B cell (primary cell): ENCODE measurements around the gene ARIH2. TPM values are rescaled to one million over a fixed set of nuclear protein-coding genes. Genes with fewer than 3 reads are reported as not detected.

Source experiments
- ATAC-seq: fragments of 200-7000 bp; cut with Tn5 transposase; one replicate; pipeline ENCODE4 v1.10.0; 2021; ENCODE audit warnings: low read depth, mild to moderate bottlenecking, moderate number of reproducible peaks, moderate library complexity
- CTCF ChIA-PET: fragments of 350-600 bp; sonication (Branson Sonifier 250); formaldehyde crosslinking; loops from one replicate; lab custom pipeline; 2021; ENCODE audit warnings: antibody characterized with exemption, inconsistent platforms; lab: Charles Lee
- POLR2A ChIA-PET: fragments of 350-600 bp; sonication (Branson Sonifier 250); formaldehyde crosslinking; loops from one replicate; lab custom pipeline; 2021; ENCODE audit warnings: antibody characterized with exemption; lab: Charles Lee
- DNase-seq: peaks from one replicate; pipeline ENCODE4 v3.0.0; 2013
- H2AFZ ChIP-seq: 2 replicates; pipeline ENCODE4 v1.6.1; 2012; ENCODE audit warnings: mild to moderate bottlenecking, low read depth, low read length; ENCODE audit not compliant: insufficient read depth, poor library complexity, severe bottlenecking
- H3K27ac ChIP-seq, 2 donors: 1 replicate in 1 of 2; 2 replicates in 1 of 2; pipeline ENCODE4 v1.5.1; 2012 to 2013; ENCODE audit warnings: low read length in 2 of 2, mild to moderate bottlenecking in 2 of 2, moderate library complexity in 1 of 2
- H3K27me3 ChIP-seq, 4 experiments: fragments of 200-600 bp in 1 of 4; sonication (generic) in 1 of 4; replicated peaks in 1 of 4; 1 replicate in 2 of 4; 2 replicates in 2 of 4; pipeline versions ENCODE4 v1.6.1 to v1.7.0; 2013 to 2016; ENCODE audit warnings: low read length in 3 of 4, mild to moderate bottlenecking in 2 of 4, mixed read lengths in 1 of 4, moderate library complexity in 1 of 4; ENCODE audit not compliant: insufficient read depth in 4 of 4, control insufficient read depth in 3 of 4; ENCODE audit errors: control extremely low read depth in 1 of 4
- H3K36me3 ChIP-seq, 2 experiments: replicated peaks in 1 of 2; 1 replicate in 1 of 2; 2 replicates in 1 of 2; pipeline versions ENCODE4 v1.6.1 to v1.7.1; 2013; ENCODE audit warnings: low read length in 1 of 2; ENCODE audit not compliant: insufficient read depth in 2 of 2, control insufficient read depth in 1 of 2; ENCODE audit errors: control extremely low read depth in 1 of 2, extremely low read depth in 1 of 2
- H3K4me1 ChIP-seq, 2 donors: fragments of 200-600 bp in 1 of 2; sonication (generic) in 1 of 2; 1 replicate in 1 of 2; 2 replicates in 1 of 2; pipeline versions ENCODE4 v1.5.1 to v1.6.1; 2013 to 2017; ENCODE audit warnings: low read length in 2 of 2; ENCODE audit not compliant: control insufficient read depth in 2 of 2, insufficient read depth in 2 of 2
- H3K4me2 ChIP-seq: replicated peaks from 2 replicates; pipeline ENCODE3; 2012; ENCODE audit warnings: mild to moderate bottlenecking, low read depth, low read length; ENCODE audit not compliant: poor library complexity, severe bottlenecking
- H3K4me3 ChIP-seq, 5 experiments: fragments of 200-600 bp in 1 of 5; sonication (generic) in 1 of 5; 1 replicate in 3 of 5; 2 replicates in 2 of 5; pipeline versions ENCODE4 v1.5.1 to v1.7.0; 2011 to 2016; ENCODE audit warnings: low read length in 4 of 5, mild to moderate bottlenecking in 4 of 5, low read depth in 2 of 5, control low read depth in 1 of 5, moderate library complexity in 1 of 5; ENCODE audit not compliant: insufficient read depth in 1 of 5; ENCODE audit errors: control extremely low read depth in 1 of 5, extremely low read depth in 1 of 5
- H3K79me2 ChIP-seq: fragments of 200-600 bp; sonication (generic); one replicate; pipeline ENCODE4 v1.6.0; 2016; ENCODE audit warnings: low read length; ENCODE audit not compliant: control insufficient read depth, insufficient read depth
- H3K9ac ChIP-seq: fragments of 200-600 bp; sonication (generic); 2 replicates; pipeline ENCODE4 v1.6.1; 2017; ENCODE audit warnings: mild to moderate bottlenecking, low read length, moderate library complexity
- H3K9me3 ChIP-seq, 3 donors: one replicate each; pipeline versions ENCODE4 v1.6.1 to v1.7.1; 2013; ENCODE audit warnings: low read length in 2 of 3; ENCODE audit not compliant: control insufficient read depth in 2 of 3, insufficient read depth in 1 of 3; ENCODE audit errors: control extremely low read depth in 1 of 3
- H4K20me1 ChIP-seq: 2 replicates; pipeline ENCODE4 v1.6.0; 2012; ENCODE audit warnings: mild to moderate bottlenecking, low read length; ENCODE audit not compliant: insufficient read depth, control insufficient read depth, poor library complexity, severe bottlenecking
- H3K27ac Mint-ChIP-seq: one replicate; pipeline ENCODE4 v1.8.0; 2021; ENCODE audit warnings: mixed read lengths
- H3K27me3 Mint-ChIP-seq: one replicate; pipeline ENCODE4 v1.8.0; 2021; ENCODE audit warnings: mixed read lengths
- H3K4me1 Mint-ChIP-seq: one replicate; pipeline ENCODE4 v1.8.0; 2021; ENCODE audit warnings: mixed read lengths
- H3K4me3 Mint-ChIP-seq: one replicate; pipeline ENCODE4 v1.8.0; 2021; ENCODE audit warnings: mixed read lengths
- H3K9me3 Mint-ChIP-seq: one replicate; pipeline ENCODE4 v1.8.0; 2022; ENCODE audit warnings: mixed read lengths; ENCODE audit not compliant: insufficient read depth
- EZH2 ChIP-seq: IDR thresholded peaks from 2 replicates; pipeline ENCODE4 v1.6.1; 2012; ENCODE audit warnings: borderline replicate concordance, low read depth, mild to moderate bottlenecking, moderate library complexity, low read length; ENCODE audit not compliant: insufficient read depth, poor library complexity, severe bottlenecking
- WGBS: methylation state at CpG from one replicate; pipeline ENCODE4 v1.1.5; 2013; ENCODE audit warnings: missing lambda C conversion rate; ENCODE audit not compliant: insufficient coverage; 5-methylcytosine and 5-hydroxymethylcytosine counted together
- intact Hi-C: fragments of 100-400 bp; cut with micrococcal nuclease; formaldehyde crosslinking; loops from one replicate; pipeline ENCODE4 v1.10.0; 2022
- polyA plus RNA-seq: library from polyadenylated mRNA; depleted of rRNA; stranded (reverse); fragments of >200 nt; gene quantifications from 2 replicates; pipeline ENCODE4 v1.2.3, GENCODE V29; 2012
- total RNA-seq, 2 donors: library from RNA; stranded (reverse); fragments of 120-200 nt in 1 of 2; gene quantifications; 1 replicate in 1 of 2; 2 replicates in 1 of 2; pipeline versions ENCODE4 v1.2.3 to v1.2.4, GENCODE V29; 2013 to 2022
- TF ChIP-seq, protein P1 (sequence below): fragments of 200-600 bp; IDR thresholded peaks from one replicate; pipeline ENCODE4 v1.8.0; 2022; ENCODE audit warnings: antibody characterized with exemption, mild to moderate bottlenecking

The ARIH2 gene
- total and polyA plus RNA-seq, 2 donors (not counting 1 experiment from before 2014, with no cell fraction given) = 114 to 148 TPM

DNA sequence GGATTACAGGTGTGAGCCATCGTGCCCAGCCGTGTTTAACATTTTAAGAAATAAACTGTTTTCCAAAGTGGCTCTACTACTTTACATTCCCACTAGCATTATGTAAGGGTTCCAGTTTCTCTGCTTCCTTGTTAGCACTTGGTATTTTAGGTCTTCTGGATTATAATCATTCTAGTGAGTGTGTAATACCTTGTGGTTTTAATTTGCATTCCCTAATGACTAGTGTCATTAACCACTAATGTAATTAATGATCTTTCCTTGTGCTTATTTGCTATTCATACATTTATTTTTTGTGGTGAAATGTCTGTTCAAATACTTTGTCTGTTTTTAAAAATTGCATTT, 30.7 kb downstream of the ARIH2 start:
- ChIA-PET POLR2A (no interaction called here), CTCF (no interaction called here)
- H3K9me3 Mint-ChIP-seq = no peaks in the 10 kb centered on the region
- H2AFZ ChIP-seq = no peak overlapping the region
- no peak overlapping the region for H3K27ac Mint-ChIP-seq
- H3K4me1 ChIP-seq = peaks cover 0 to 7% of the 10 kb centered on the region in 2 donors
- TF ChIP-seq, protein P1, sequence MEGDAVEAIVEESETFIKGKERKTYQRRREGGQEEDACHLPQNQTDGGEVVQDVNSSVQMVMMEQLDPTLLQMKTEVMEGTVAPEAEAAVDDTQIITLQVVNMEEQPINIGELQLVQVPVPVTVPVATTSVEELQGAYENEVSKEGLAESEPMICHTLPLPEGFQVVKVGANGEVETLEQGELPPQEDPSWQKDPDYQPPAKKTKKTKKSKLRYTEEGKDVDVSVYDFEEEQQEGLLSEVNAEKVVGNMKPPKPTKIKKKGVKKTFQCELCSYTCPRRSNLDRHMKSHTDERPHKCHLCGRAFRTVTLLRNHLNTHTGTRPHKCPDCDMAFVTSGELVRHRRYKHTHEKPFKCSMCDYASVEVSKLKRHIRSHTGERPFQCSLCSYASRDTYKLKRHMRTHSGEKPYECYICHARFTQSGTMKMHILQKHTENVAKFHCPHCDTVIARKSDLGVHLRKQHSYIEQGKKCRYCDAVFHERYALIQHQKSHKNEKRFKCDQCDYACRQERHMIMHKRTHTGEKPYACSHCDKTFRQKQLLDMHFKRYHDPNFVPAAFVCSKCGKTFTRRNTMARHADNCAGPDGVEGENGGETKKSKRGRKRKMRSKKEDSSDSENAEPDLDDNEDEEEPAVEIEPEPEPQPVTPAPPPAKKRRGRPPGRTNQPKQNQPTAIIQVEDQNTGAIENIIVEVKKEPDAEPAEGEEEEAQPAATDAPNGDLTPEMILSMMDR = no peak
- no peak for TF ChIP-seq EZH2
- H3K36me3 ChIP-seq = peaks cover 0 to 17% of the 10 kb centered on the region in 2 experiments
- no peak overlapping the region for H3K4me2 ChIP-seq
- H3K4me3 Mint-ChIP-seq = no peak overlapping the region
- H3K9ac ChIP-seq = no peak overlapping the region
- H3K27ac ChIP-seq = no peak overlapping the region
- ATAC-seq = no peak
- H3K9me3 ChIP-seq = no peaks in the 10 kb centered on the region
- H3K27me3 ChIP-seq = no peaks in the 10 kb centered on the region
- no peak overlapping the region for H3K4me3 ChIP-seq
- 100% methylated on average over 1 of the region's 2 CpGs for WGBS
- H4K20me1 ChIP-seq = peaks cover 12% of the 10 kb centered on the region
- peaks cover 28% of the 10 kb centered on the region for H3K4me1 Mint-ChIP-seq
- intact Hi-C loops = no loop called here
- H3K27me3 Mint-ChIP-seq = no peaks in the 10 kb centered on the region
- H3K79me2 ChIP-seq = peaks cover 25% of the 10 kb centered on the region
- DNase-seq = no peak

DNA sequence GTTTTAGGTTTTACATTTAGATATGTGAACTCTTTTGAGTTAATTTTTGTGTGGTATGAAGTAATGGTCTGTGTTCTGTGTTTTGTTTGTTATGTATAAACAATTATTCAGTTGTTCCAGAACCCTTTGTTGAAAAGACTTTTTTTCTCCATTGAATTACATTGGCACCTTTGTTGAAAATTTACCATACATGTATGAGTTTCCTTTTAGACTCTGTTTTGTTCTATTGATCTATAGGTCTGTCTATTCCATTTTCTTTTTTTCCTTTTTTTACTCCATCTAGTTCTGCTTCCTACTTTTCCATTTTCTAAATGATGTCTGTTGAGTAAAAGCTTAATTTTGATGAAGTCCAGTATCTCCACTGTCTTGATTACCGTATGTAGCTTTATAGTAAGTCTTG, 31.4 kb downstream of the ARIH2 start:
- H3K4me1 ChIP-seq = peaks cover 0 to 2% of the 10 kb centered on the region in 2 donors
- no peak overlapping the region for H3K4me3 Mint-ChIP-seq
- peaks cover 9% of the 10 kb centered on the region for H4K20me1 ChIP-seq
- no peak for ATAC-seq
- WGBS = no CpG with 5 or more reads among the region's 1 CpG
- no peak overlapping the region for H3K9ac ChIP-seq
- H3K27me3 Mint-ChIP-seq = no peaks in the 10 kb centered on the region
- peaks cover 22% of the 10 kb centered on the region for H3K4me1 Mint-ChIP-seq
- ChIA-PET POLR2A (no interaction called here), CTCF (interaction anchor here (0.7 to 1.3 kb wide), 2 partner anchors 24 to 214 kb away, joined by 3 read pairs; no protein-coding TSS in a partner anchor)
- no peak overlapping the region for H3K27ac ChIP-seq
- H3K9me3 ChIP-seq = no peaks in the 10 kb centered on the region
- H3K4me3 ChIP-seq = no peak overlapping the region
- intact Hi-C loops = no loop called here
- no peaks in the 10 kb centered on the region for H3K27me3 ChIP-seq
- H2AFZ ChIP-seq = no peak overlapping the region
- no peaks in the 10 kb centered on the region for H3K9me3 Mint-ChIP-seq
- TF ChIP-seq EZH2 = no peak
- TF ChIP-seq, protein P1 = no peak
- no peak for DNase-seq
- H3K4me2 ChIP-seq = no peak overlapping the region
- peaks cover 0 to 16% of the 10 kb centered on the region in 2 experiments for H3K36me3 ChIP-seq
- no peak overlapping the region for H3K27ac Mint-ChIP-seq
- H3K79me2 ChIP-seq = peaks cover 20% of the 10 kb centered on the region
